ENCODE results near the gene C3orf62. TPM values are rescaled to one million over a fixed set of nuclear protein-coding genes. Genes with fewer than 3 reads are reported as not detected.

The C3orf62 gene
- total and polyA plus RNA-seq, 7 experiments from 2014 or later, result 1.3 to 14.5 (median 10.1) TPM

GRCh38 chr3:49295489-49296058 is 18.5 kb upstream of the C3orf62 start:
- Mint-ChIP-seq H3K27ac (peak overlapping the region; percentile 16 to 84 (median 42)), H3K36me3 (peaks cover 0 to 49% (median 31%) of the 10 kb centered on the region in 5 donors), H3K4me1 (peaks cover 0 to 7% (median 3%) of the 10 kb centered on the region in 7 donors), H3K27me3 (no peaks in the 10 kb centered on the region), H3K9me3 (peaks cover 0 to 3% (median 0%) of the 10 kb centered on the region in 11 donors), H3K4me3 (peak overlapping the region in 1 of 10 donors; percentile 19)
- no peaks in the 10 kb centered on the region for H3K9me3 ChIP-seq (ENCODE audit: control insufficient read depth in 2 of 3, low read length in 3 of 3)
- ChIA-PET POLR2A (interaction anchor here (1.8 kb wide), 1 partner anchor 45 kb away, joined by 4 read pairs; the partner anchor contains the start of gene USP4), CTCF (interaction anchor here (0.8 to 3.3 kb wide), 2 partner anchors 154 to 155 kb away, joined by 3 to 14 read pairs; no protein-coding TSS in a partner anchor)
- no peak overlapping the region for H3K27ac ChIP-seq (ENCODE audit: low read depth, low read length)
- H3K4me3 ChIP-seq (ENCODE audit: low read length), result no peak overlapping the region
- DNase-seq (peak in 7 of 9 donors; percentile 32 to 53 (median 48)), ATAC-seq (peak; percentile 80)
- intact Hi-C loops (cut with micrococcal nuclease), result loop anchor here (1.0 kb wide), 3 partner anchors 45 to 154 kb away; partner anchors contain the start of genes KLHDC8B (in 1 of the 2) and USP4 (in 1 of the 2)
- no peaks in the 10 kb centered on the region for H3K27me3 ChIP-seq (ENCODE audit: control insufficient read depth in 2 of 2, insufficient read depth in 2 of 2, low read length in 2 of 2)
- H3K4me1 ChIP-seq (ENCODE audit: control insufficient read depth in 2 of 2, insufficient read depth in 2 of 2, low read length in 2 of 2), result no peaks in the 10 kb centered on the region
- H3K36me3 ChIP-seq (ENCODE audit: control insufficient read depth in 2 of 3, insufficient read depth in 3 of 3, low read length in 3 of 3), result peaks cover 27 to 86% (median 37%) of the 10 kb centered on the region in 3 experiments

- peaks cover 0 to 41% (median 26%) of the 10 kb centered on the region in 5 donors for H3K36me3 Mint-ChIP-seq
- H3K4me3 ChIP-seq (ENCODE audit: low read length), result no peak overlapping the region
- no peak for ATAC-seq
- POLR2A ChIA-PET, result interaction anchor here (1.5 kb wide), 1 partner anchor 46 kb away, joined by 4 read pairs; the partner anchor contains the start of gene USP4
- intact Hi-C loops (cut with micrococcal nuclease), result no loop called here
- no peak overlapping the region for H3K27ac ChIP-seq (ENCODE audit: low read depth, low read length)
- peak overlapping the region in 1 of 9 donors; percentile 16 for H3K27ac Mint-ChIP-seq
- no peak overlapping the region for H3K4me3 Mint-ChIP-seq
- H3K36me3 ChIP-seq (ENCODE audit: control insufficient read depth in 2 of 3, insufficient read depth in 3 of 3, low read length in 3 of 3), result peaks cover 32 to 86% (median 36%) of the 10 kb centered on the region in 3 experiments
- no peak for DNase-seq
- H3K27me3 Mint-ChIP-seq, result no peaks in the 10 kb centered on the region
- CTCF ChIA-PET, result no interaction called here
- H3K4me1 ChIP-seq (ENCODE audit: control insufficient read depth in 2 of 2, insufficient read depth in 2 of 2, low read length in 2 of 2), result no peaks in the 10 kb centered on the region
- peaks cover 0 to 3% (median 0%) of the 10 kb centered on the region in 11 donors for H3K9me3 Mint-ChIP-seq
- no peaks in the 10 kb centered on the region for H3K27me3 ChIP-seq (ENCODE audit: control insufficient read depth in 2 of 2, insufficient read depth in 2 of 2, low read length in 2 of 2)
- peaks cover 0 to 7% (median 3%) of the 10 kb centered on the region in 7 donors for H3K4me1 Mint-ChIP-seq
- H3K9me3 ChIP-seq (ENCODE audit: control insufficient read depth in 2 of 3, low read length in 3 of 3), result no peaks in the 10 kb centered on the region
These were observed 17.3 kb upstream of the C3orf62 start for GRCh38 chr3:49294343-49294742.

GRCh38 chr3:49283997-49284396 is 7.0 kb upstream of the C3orf62 start:
- no peaks in the 10 kb centered on the region for H3K4me1 ChIP-seq (ENCODE audit: control insufficient read depth in 2 of 2, insufficient read depth in 2 of 2, low read length in 2 of 2)
- H3K27ac Mint-ChIP-seq, result peak overlapping the region in 4 of 9 donors; percentile 8 to 54 (median 10)
- DNase-seq, result no peak
- H3K27ac ChIP-seq (ENCODE audit: low read depth, low read length), result no peak overlapping the region
- no peak overlapping the region for H3K4me3 Mint-ChIP-seq
- H3K27me3 Mint-ChIP-seq, result no peaks in the 10 kb centered on the region
- no peaks in the 10 kb centered on the region for H3K27me3 ChIP-seq (ENCODE audit: control insufficient read depth in 2 of 2, insufficient read depth in 2 of 2, low read length in 2 of 2)
- no peak overlapping the region for H3K4me3 ChIP-seq (ENCODE audit: low read length)
- intact Hi-C loops (cut with micrococcal nuclease), result no loop called here
- no peaks in the 10 kb centered on the region for H3K9me3 ChIP-seq (ENCODE audit: control insufficient read depth in 2 of 3, low read length in 3 of 3)
- peaks cover 34 to 73% (median 39%) of the 10 kb centered on the region in 3 experiments for H3K36me3 ChIP-seq (ENCODE audit: control insufficient read depth in 2 of 3, insufficient read depth in 3 of 3, low read length in 3 of 3)
- ChIA-PET POLR2A (no interaction called here), CTCF (no interaction called here)
- peaks cover 14 to 52% (median 40%) of the 10 kb centered on the region in 5 donors for H3K36me3 Mint-ChIP-seq
- ATAC-seq, result no peak
- H3K4me1 Mint-ChIP-seq, result peaks cover 0 to 3% (median 0%) of the 10 kb centered on the region in 7 donors
- H3K9me3 Mint-ChIP-seq, result no peaks in the 10 kb centered on the region

- Mint-ChIP-seq H3K4me1 (peaks cover 6 to 33% (median 27%) of the 10 kb centered on the region in 7 donors), H3K4me3 (no peak overlapping the region), H3K27ac (peak overlapping the region in 4 of 9 donors; percentile 22 to 89 (median 41)), H3K36me3 (peaks cover 1 to 29% (median 16%) of the 10 kb centered on the region in 5 donors), H3K27me3 (no peaks in the 10 kb centered on the region), H3K9me3 (no peaks in the 10 kb centered on the region)
- CTCF ChIA-PET, result no interaction called here
- Histone ChIP-seq H3K9me3 (ENCODE audit: control insufficient read depth in 2 of 3, low read length in 3 of 3) (no peaks in the 10 kb centered on the region), H3K4me1 (ENCODE audit: control insufficient read depth in 2 of 2, insufficient read depth in 2 of 2, low read length in 2 of 2) (peaks cover 10% of the 10 kb centered on the region in 2 donors), H3K4me3 (ENCODE audit: low read length) (no peak overlapping the region), H3K27ac (ENCODE audit: low read depth, low read length) (no peak overlapping the region), H3K27me3 (ENCODE audit: control insufficient read depth in 2 of 2, insufficient read depth in 2 of 2, low read length in 2 of 2) (no peaks in the 10 kb centered on the region), H3K36me3 (ENCODE audit: control insufficient read depth in 2 of 3, insufficient read depth in 3 of 3, low read length in 3 of 3) (peaks cover 11 to 31% (median 11%) of the 10 kb centered on the region in 3 experiments)
- intact Hi-C loops (cut with micrococcal nuclease), result loop anchor here in 1 of 2 donors (5.0 kb wide), 2 partner anchors 63 to 187 kb away; partner anchors contain the start of genes QRICH1 and USP4
- POLR2A ChIA-PET, result no interaction called here
- DNase-seq (no peak), ATAC-seq (no peak)
These were observed 2.3 kb upstream of the C3orf62 start for GRCh38 chr3:49279376-49279775.

- Mint-ChIP-seq H3K9me3 (no peaks in the 10 kb centered on the region), H3K4me3 (no peak overlapping the region), H3K36me3 (peaks cover 0 to 22% (median 8%) of the 10 kb centered on the region in 5 donors), H3K27ac (peak overlapping the region in 8 of 9 donors; percentile 59 to 94 (median 88)), H3K4me1 (peaks cover 6 to 33% (median 27%) of the 10 kb centered on the region in 7 donors), H3K27me3 (no peaks in the 10 kb centered on the region)
- intact Hi-C loops (cut with micrococcal nuclease), result loop anchor here in 1 of 2 donors (5.0 kb wide), 2 partner anchors 64 to 186 kb away; partner anchors contain the start of genes QRICH1 and USP4
- no peak overlapping the region for H3K4me3 ChIP-seq (ENCODE audit: low read length)
- no peak for DNase-seq
- H3K9me3 ChIP-seq (ENCODE audit: control insufficient read depth in 2 of 3, low read length in 3 of 3), result no peaks in the 10 kb centered on the region
- peaks cover 10% of the 10 kb centered on the region in 2 donors for H3K4me1 ChIP-seq (ENCODE audit: control insufficient read depth in 2 of 2, insufficient read depth in 2 of 2, low read length in 2 of 2)
- H3K27ac ChIP-seq (ENCODE audit: low read depth, low read length), result peak overlapping the region; percentile 45
- ATAC-seq, result no peak
- CTCF ChIA-PET, result interaction anchor here (0.6 kb wide), 1 partner anchor 392 kb away, joined by 3 read pairs; no protein-coding TSS in a partner anchor
- no peaks in the 10 kb centered on the region for H3K27me3 ChIP-seq (ENCODE audit: control insufficient read depth in 2 of 2, insufficient read depth in 2 of 2, low read length in 2 of 2)
- POLR2A ChIA-PET, result interaction anchor here (1.0 kb wide), 1 partner anchor 192 kb away, joined by 3 read pairs; the partner anchor contains the start of gene DAG1
- peaks cover 3 to 22% (median 7%) of the 10 kb centered on the region in 3 experiments for H3K36me3 ChIP-seq (ENCODE audit: control insufficient read depth in 2 of 3, insufficient read depth in 3 of 3, low read length in 3 of 3)
These were observed 1.5 kb upstream of the C3orf62 start for GRCh38 chr3:49278548-49278947.

GRCh38 chr3:49277383-49277775 is 347 bp upstream of the C3orf62 start:
- peaks cover 10% of the 10 kb centered on the region in 2 donors for H3K4me1 ChIP-seq (ENCODE audit: control insufficient read depth in 2 of 2, insufficient read depth in 2 of 2, low read length in 2 of 2)
- H3K4me3 ChIP-seq (ENCODE audit: low read length), result peak overlapping the region; percentile 77
- ATAC-seq (no peak), DNase-seq (no peak)
- H3K36me3 ChIP-seq (ENCODE audit: control insufficient read depth in 2 of 3, insufficient read depth in 3 of 3, low read length in 3 of 3), result peaks cover 0 to 13% (median 7%) of the 10 kb centered on the region in 3 experiments
- Mint-ChIP-seq H3K27ac (peak overlapping the region; percentile 81 to 94 (median 88)), H3K27me3 (no peaks in the 10 kb centered on the region), H3K4me1 (peaks cover 6 to 33% (median 27%) of the 10 kb centered on the region in 7 donors), H3K4me3 (peak overlapping the region; percentile 80 to 91 (median 87)), H3K9me3 (no peaks in the 10 kb centered on the region), H3K36me3 (peaks cover 0 to 18% (median 9%) of the 10 kb centered on the region in 5 donors)
- intact Hi-C loops (cut with micrococcal nuclease), result loop anchor here (2.0 to 5.0 kb wide), 4 partner anchors 65 to 249 kb away; partner anchors contain the start of genes IMPDH2 (in 1 of the 2), KLHDC8B (in 1 of the 2), QRICH1 (in 1 of the 2) and USP4 (in 1 of the 2)
- H3K27ac ChIP-seq (ENCODE audit: low read depth, low read length), result peak overlapping the region; percentile 84
- POLR2A ChIA-PET, result interaction anchor here (0.7 to 1.0 kb wide), 3 partner anchors 182 to 209 kb away, joined by 3 to 4 read pairs (median 3); partner anchors contain the start of gene DAG1
- H3K9me3 ChIP-seq (ENCODE audit: control insufficient read depth in 2 of 3, low read length in 3 of 3), result no peaks in the 10 kb centered on the region
- CTCF ChIA-PET, result interaction anchor here (0.9 kb wide), 1 partner anchor 166 kb away, joined by 3 read pairs; no protein-coding TSS in a partner anchor
- no peaks in the 10 kb centered on the region for H3K27me3 ChIP-seq (ENCODE audit: control insufficient read depth in 2 of 2, insufficient read depth in 2 of 2, low read length in 2 of 2)
